HepG2 (cell line): ENCODE measurements around the gene GATA3. TPM values are rescaled to one million over a fixed set of nuclear protein-coding genes. Genes with fewer than 3 reads are reported as not detected.

Experiments
- ATAC-seq: fragments of 200-7000 bp; cut with Tn5 transposase; 3 replicates; pipeline ENCODE4 v1.9.1; 2020; ENCODE audit warnings: mild to moderate bottlenecking, moderate library complexity
- BruUV-seq: library from RNA; stranded (reverse); fragments of 400-500 nt; replicated peaks from 2 replicates; lab custom pipeline; 2021; lab: Mats Ljungman, UMichigan
- CTCF ChIA-PET: fragments of 300-600 bp; formaldehyde crosslinking; extraction: SDS; loops from one replicate; lab custom pipeline; 2021; ENCODE audit warnings: low total read pairs, inconsistent platforms, low intra/inter-chr PET ratio; lab: Yijun Ruan, JAX
- POLR2A ChIA-PET: fragments of 350-600 bp; sonication (Branson Sonifier 250); formaldehyde crosslinking; loops from one replicate; lab custom pipeline; 2020; ENCODE audit warnings: antibody characterized with exemption, inconsistent platforms; lab: Yijun Ruan, JAX
- DNase-seq: peaks from one replicate; pipeline ENCODE4 v3.0.0-alpha.2; 2015; ENCODE audit warnings: low spot score
- FAIRE-seq: peaks from 3 replicates; lab custom pipeline; 2011; peaks lifted over from hg19 to GRCh38; lab: Jason Lieb, UNC
- H2AFZ ChIP-seq: one replicate; pipeline ENCODE4 v1.6.1; 2011; ENCODE audit warnings: low read length, inconsistent platforms
- H3K27ac ChIP-seq: fragments of 300-600 bp; 3 replicates; pipeline ENCODE4 v1.8.0; 2011; ENCODE audit warnings: mixed run types, mild to moderate bottlenecking, mixed read lengths, low read length, inconsistent platforms; ENCODE audit not compliant: insufficient read depth; ENCODE audit errors: extremely low read length
- H3K27me3 ChIP-seq, 2 experiments: fragments of 200-600 bp in 1 of 2; 2 replicates in 1 of 2; 3 replicates in 1 of 2; pipeline versions ENCODE4 v1.6.0 to v1.8.0; 2011; ENCODE audit warnings: low read length in 2 of 2, mild to moderate bottlenecking in 2 of 2, moderate library complexity in 2 of 2, inconsistent platforms in 1 of 2; ENCODE audit not compliant: insufficient read depth in 2 of 2, control insufficient read depth in 1 of 2
- H3K36me3 ChIP-seq, 2 experiments: fragments of 200-600 bp in 1 of 2; replicated peaks in 1 of 2; 2 replicates in 1 of 2; 3 replicates in 1 of 2; pipeline versions ENCODE4 v1.5.1 to v1.8.0; 2011; ENCODE audit warnings: low read length in 2 of 2, inconsistent platforms in 1 of 2; ENCODE audit not compliant: insufficient read depth in 2 of 2, control insufficient read depth in 1 of 2
- H3K4me1 ChIP-seq: 2 replicates; pipeline ENCODE4 v1.5.1; 2012; ENCODE audit warnings: low read length, inconsistent platforms; ENCODE audit not compliant: insufficient read depth
- H3K4me2 ChIP-seq: 2 replicates; pipeline ENCODE4 v1.6.0; 2011; ENCODE audit warnings: low read depth, low read length, inconsistent platforms
- H3K4me3 ChIP-seq, 3 experiments: fragments of 200-600 bp in 1 of 3; sonication (generic), shearing (Covaris generic) in 1 of 3; replicated peaks in 1 of 3; 2 replicates each; pipeline ENCODE4 v1.5.1; 2011 to 2016; ENCODE audit warnings: low read length in 3 of 3, inconsistent platforms in 2 of 3, low read depth in 2 of 3, mild to moderate bottlenecking in 2 of 3, control low read depth in 1 of 3, mixed read lengths in 1 of 3; ENCODE audit not compliant: insufficient read depth in 1 of 3
- H3K79me2 ChIP-seq: one replicate; pipeline ENCODE4 v1.6.1; 2011; ENCODE audit warnings: low read length, inconsistent platforms; ENCODE audit not compliant: insufficient read depth
- H3K9ac ChIP-seq: 2 replicates; pipeline ENCODE4 v1.6.0; 2011; ENCODE audit warnings: mild to moderate bottlenecking, low read depth, low read length, inconsistent platforms; ENCODE audit not compliant: insufficient read depth
- H3K9me3 ChIP-seq: 2 replicates; pipeline ENCODE4 v1.5.1; 2012; ENCODE audit warnings: mild to moderate bottlenecking, low read length
- H4K20me1 ChIP-seq: 2 replicates; pipeline ENCODE4 v1.6.0; 2011; ENCODE audit warnings: inconsistent platforms, mild to moderate bottlenecking, low read length, moderate library complexity; ENCODE audit not compliant: insufficient read depth
- ARID2 ChIP-seq: sonication (generic); formaldehyde crosslinking; IDR thresholded peaks from 2 replicates; pipeline ENCODE4 v1.8.1; 2022; ENCODE audit warnings: mild to moderate bottlenecking, missing genetic modification reagents, borderline replicate concordance
- BHLHE40 ChIP-seq: IDR thresholded peaks from 2 replicates; pipeline ENCODE4 v1.6.1; 2011; ENCODE audit warnings: low read length, improper control_type of control experiment
- CREBL2 ChIP-seq: sonication (generic); formaldehyde crosslinking; IDR thresholded peaks from 2 replicates; pipeline ENCODE4 v1.8.1; 2023; ENCODE audit warnings: missing genetic modification reagents, mild to moderate bottlenecking, borderline replicate concordance
- DDIT3 ChIP-seq: sonication (generic); formaldehyde crosslinking; IDR thresholded peaks from 2 replicates; pipeline ENCODE4 v1.4.0; 2020; ENCODE audit warnings: mild to moderate bottlenecking, missing genetic modification reagents
- IRF1 ChIP-seq: sonication (generic); formaldehyde crosslinking; IDR thresholded peaks from 2 replicates; pipeline ENCODE4 v1.4.0; 2020; ENCODE audit warnings: low read depth, mild to moderate bottlenecking, missing genetic modification reagents
- KAT7 ChIP-seq: IDR thresholded peaks from 2 replicates; pipeline ENCODE4 v1.6.1; 2018; ENCODE audit warnings: borderline replicate concordance, missing compliant biosample characterization
- MIER2 ChIP-seq: IDR thresholded peaks from 2 replicates; pipeline ENCODE4 v1.6.1; 2016; ENCODE audit warnings: missing biosample characterization, missing genetic modification reagents
- PCBP2 ChIP-seq: fragments of 200-400 bp; formaldehyde crosslinking; optimal IDR thresholded peaks from 2 replicates; pipeline ENCODE3; 2018; ENCODE audit warnings: low read length, low read depth; ENCODE audit not compliant: poor library complexity, severe bottlenecking
- PRPF4 ChIP-seq: fragments of 200-400 bp; formaldehyde crosslinking; IDR thresholded peaks from 2 replicates; pipeline ENCODE4 v1.6.1; 2016; ENCODE audit warnings: low read length, low read depth; ENCODE audit not compliant: poor library complexity, severe bottlenecking
- RXRA ChIP-seq: sonication (generic); formaldehyde crosslinking; IDR thresholded peaks from 2 replicates; pipeline ENCODE4 v1.5.1; 2020; ENCODE audit warnings: missing genetic modification reagents
- SPEN ChIP-seq: sonication (generic); formaldehyde crosslinking; IDR thresholded peaks from 2 replicates; pipeline ENCODE4 v1.5.1; 2020; ENCODE audit warnings: low read depth, mild to moderate bottlenecking, missing genetic modification reagents
- ZNF616 ChIP-seq: sonication (generic); formaldehyde crosslinking; IDR thresholded peaks from 2 replicates; pipeline ENCODE4 v1.5.0; 2020; ENCODE audit warnings: low read depth, mild to moderate bottlenecking, missing genetic modification reagents
- WGBS: methylation state at CpG from one replicate; pipeline ENCODE4 v1.1.6; 2017; ENCODE audit warnings: low lambda C conversion rate; 5-methylcytosine and 5-hydroxymethylcytosine counted together
- in situ Hi-C: cut with HindIII; loops from 2 replicates; pipeline ENCODE4 v1.10.0; 2017; ENCODE audit warnings: low pct_unique_long_range_greater_than_20kb; ENCODE audit not compliant: extremely low pct_ligation_motif_present
- intact Hi-C: fragments of 100-400 bp; cut with micrococcal nuclease; formaldehyde crosslinking; loops from one replicate; pipeline ENCODE4 v1.10.0; 2022; ENCODE audit not compliant: unreplicated experiment
- polyA plus RNA-seq, 8 experiments: library from polyadenylated mRNA; depleted of rRNA in 3 of 8; stranded (reverse) in 7 of 8; unstranded in 1 of 8; fragments of >200 nt; fragmentation: Illumina TruSeq in 4 of 8; extraction: Trizol in 4 of 8; gene quantifications; 2 replicates each; pipeline versions ENCODE4 v1.2.1 to v1.2.3, GENCODE V29; 2011 to 2016; ENCODE audit warnings: low read depth in 4 of 8, missing spikeins in 1 of 8, mixed read lengths in 1 of 8; ENCODE audit not compliant: insufficient read depth in 1 of 8
- total RNA-seq, 5 experiments: library from RNA; depleted of rRNA; stranded (reverse); fragments of >200 nt; fragmentation: Illumina TruSeq; extraction: Trizol; gene quantifications; 2 replicates each; pipeline ENCODE4 v1.2.3, GENCODE V29; 2016; ENCODE audit warnings: low read depth in 1 of 5
- TF ChIP-seq, protein P1 (sequence below): sonication (generic); formaldehyde crosslinking; IDR thresholded peaks from 2 replicates; pipeline ENCODE4 v1.4.0; 2020; ENCODE audit warnings: missing genetic modification reagents

The GATA3 gene
- total and polyA plus RNA-seq, 2 of the 13 experiments (the other 11 are each of a cell fraction or from before 2014, with no cell fraction given): not detected

DNA sequence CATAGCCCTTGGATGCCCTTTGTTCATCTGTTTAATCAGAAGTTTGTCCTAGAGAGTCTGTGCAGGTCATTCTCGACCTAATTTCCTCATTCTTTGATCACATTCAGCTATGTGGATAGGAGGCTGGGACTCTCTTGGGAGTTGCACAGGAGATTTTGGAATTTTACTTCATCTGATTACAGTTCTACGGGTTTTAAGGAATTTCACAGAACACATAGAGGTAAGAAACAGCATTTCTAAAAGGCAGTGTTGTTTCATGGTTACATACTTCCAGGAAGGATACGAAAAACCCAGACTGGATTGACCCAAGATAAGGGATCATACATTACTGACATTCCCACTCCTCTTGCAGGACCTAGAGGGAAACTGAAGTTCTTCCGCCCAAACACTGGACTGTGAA is 45.9 kb downstream of the GATA3 start:
- TF ChIP-seq CREBL2 (CRISPR knock-in tag) (no peak), PCBP2 (no peak)
- TF ChIP-seq, all 625 proteins: peak for 0
- CTCF ChIA-PET: no interaction called here
- ATAC-seq (no peak), DNase-seq (no peak), FAIRE-seq (no peak)
- no peaks in the 10 kb centered on the region for H3K4me1 ChIP-seq
- WGBS: 7% methylated on average over 4 of the region's 4 CpGs
- POLR2A ChIA-PET: no interaction called here
- H4K20me1 ChIP-seq: no peaks in the 10 kb centered on the region
- H3K27me3 ChIP-seq: peaks cover 4 to 30% of the 10 kb centered on the region in 2 experiments; a peak in 4 of 5 replicates
- no peak overlapping the region for H3K27ac ChIP-seq
- intact Hi-C loops (no loop called here), in situ Hi-C loops (no loop called here)
- no peaks in the 10 kb centered on the region for H3K36me3 ChIP-seq
- H2AFZ ChIP-seq: no peak overlapping the region
- no peaks in the 10 kb centered on the region for H3K9me3 ChIP-seq
- no peak overlapping the region for H3K9ac ChIP-seq
- no TSS peak for BruUV-seq
- H3K4me2 ChIP-seq: no peak overlapping the region
- no peak overlapping the region for H3K4me3 ChIP-seq
- H3K79me2 ChIP-seq: no peaks in the 10 kb centered on the region

- no peak overlapping the region for H2AFZ ChIP-seq
- FAIRE-seq: no peak
- no peak overlapping the region for H3K9ac ChIP-seq
- H3K27ac ChIP-seq: no peak overlapping the region
- BruUV-seq: no TSS peak
- no peaks in the 10 kb centered on the region for H3K79me2 ChIP-seq
- ATAC-seq: no peak
- 13% methylated on average over 6 of the region's 13 CpGs for WGBS
- H3K9me3 ChIP-seq: no peaks in the 10 kb centered on the region
- no peaks in the 10 kb centered on the region for H3K4me1 ChIP-seq
- in situ Hi-C loops (no loop called here), intact Hi-C loops (no loop called here)
- no peaks in the 10 kb centered on the region for H4K20me1 ChIP-seq
- DNase-seq: no peak
- peaks cover 4 to 33% of the 10 kb centered on the region in 2 experiments; a peak in 4 of 5 replicates for H3K27me3 ChIP-seq
- ChIA-PET CTCF (no interaction called here), POLR2A (no interaction called here)
- no peaks in the 10 kb centered on the region for H3K36me3 ChIP-seq
- H3K4me2 ChIP-seq: no peak overlapping the region
- H3K4me3 ChIP-seq: no peak overlapping the region
- TF ChIP-seq SPEN (CRISPR knock-in tag) (no peak), KAT7 (no peak), IRF1 (CRISPR knock-in tag) (no peak), PRPF4 (no peak), MIER2 (CRISPR knock-in tag) (no peak), DDIT3 (no peak), ZNF616 (CRISPR knock-in tag) (no peak), ARID2 (CRISPR knock-in tag) (no peak), BHLHE40 (no peak), RXRA (CRISPR knock-in tag) (no peak)
- TF ChIP-seq, protein P1, sequence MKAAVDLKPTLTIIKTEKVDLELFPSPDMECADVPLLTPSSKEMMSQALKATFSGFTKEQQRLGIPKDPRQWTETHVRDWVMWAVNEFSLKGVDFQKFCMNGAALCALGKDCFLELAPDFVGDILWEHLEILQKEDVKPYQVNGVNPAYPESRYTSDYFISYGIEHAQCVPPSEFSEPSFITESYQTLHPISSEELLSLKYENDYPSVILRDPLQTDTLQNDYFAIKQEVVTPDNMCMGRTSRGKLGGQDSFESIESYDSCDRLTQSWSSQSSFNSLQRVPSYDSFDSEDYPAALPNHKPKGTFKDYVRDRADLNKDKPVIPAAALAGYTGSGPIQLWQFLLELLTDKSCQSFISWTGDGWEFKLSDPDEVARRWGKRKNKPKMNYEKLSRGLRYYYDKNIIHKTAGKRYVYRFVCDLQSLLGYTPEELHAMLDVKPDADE (CRISPR knock-in tag): no peak
Measured at GRCh38 chr10:8102708-8103401, 48.4 kb downstream of the GATA3 start.
